H7 (cell line): Measurements from ENCODE around the gene DHX8. TPM values are rescaled to one million over a fixed set of nuclear protein-coding genes. Genes with fewer than 3 reads are reported as not detected.

Experiments used
- DNase-seq: peaks from one replicate; pipeline ENCODE4 v3.0.0; 2012
- H3K27me3 ChIP-seq: 2 replicates; pipeline ENCODE4 v1.6.0; 2011; ENCODE audit warnings: mild to moderate bottlenecking, low read length; ENCODE audit not compliant: control insufficient read depth, insufficient read depth
- H3K36me3 ChIP-seq: replicated peaks from 2 replicates; pipeline ENCODE4 v1.5.1; 2011; ENCODE audit warnings: low read length; ENCODE audit not compliant: control insufficient read depth, insufficient read depth
- H3K4me3 ChIP-seq: 2 replicates; pipeline ENCODE4 v1.5.1; 2011; ENCODE audit warnings: low read depth, mild to moderate bottlenecking, control low read depth, low read length, moderate library complexity; ENCODE audit not compliant: insufficient read depth
- total RNA-seq: library from RNA; depleted of rRNA; stranded (reverse); fragments of >200 nt; shearing (Covaris generic); gene quantifications from 2 replicates; pipeline ENCODE4 v1.2.3, GENCODE V29; 2014

Gene DHX8
- total RNA-seq, 1 experiment from 2014 or later = 42.6 TPM

DNA sequence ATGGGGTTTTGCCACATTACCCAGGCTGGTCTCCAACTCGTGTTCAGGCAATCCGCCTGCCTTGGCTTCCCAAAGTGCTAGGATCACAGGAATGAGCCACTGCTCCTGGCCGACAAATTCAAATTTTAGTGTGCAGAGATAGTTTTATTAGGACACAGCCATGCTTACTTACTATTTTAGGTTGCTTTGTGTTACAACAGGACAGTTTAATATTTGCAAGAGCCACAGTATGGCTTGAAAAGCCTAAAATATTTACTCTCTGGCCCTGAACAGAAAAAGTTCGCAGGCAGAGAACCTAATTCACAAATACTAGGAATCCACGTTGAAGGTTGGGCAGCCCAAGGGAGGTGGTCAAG lies 75.0 kb downstream of the DHX8 start:
- Histone ChIP-seq H3K36me3 (no peaks in the 10 kb centered on the region), H3K4me3 (no peak overlapping the region)
- no peak for DNase-seq

DNA sequence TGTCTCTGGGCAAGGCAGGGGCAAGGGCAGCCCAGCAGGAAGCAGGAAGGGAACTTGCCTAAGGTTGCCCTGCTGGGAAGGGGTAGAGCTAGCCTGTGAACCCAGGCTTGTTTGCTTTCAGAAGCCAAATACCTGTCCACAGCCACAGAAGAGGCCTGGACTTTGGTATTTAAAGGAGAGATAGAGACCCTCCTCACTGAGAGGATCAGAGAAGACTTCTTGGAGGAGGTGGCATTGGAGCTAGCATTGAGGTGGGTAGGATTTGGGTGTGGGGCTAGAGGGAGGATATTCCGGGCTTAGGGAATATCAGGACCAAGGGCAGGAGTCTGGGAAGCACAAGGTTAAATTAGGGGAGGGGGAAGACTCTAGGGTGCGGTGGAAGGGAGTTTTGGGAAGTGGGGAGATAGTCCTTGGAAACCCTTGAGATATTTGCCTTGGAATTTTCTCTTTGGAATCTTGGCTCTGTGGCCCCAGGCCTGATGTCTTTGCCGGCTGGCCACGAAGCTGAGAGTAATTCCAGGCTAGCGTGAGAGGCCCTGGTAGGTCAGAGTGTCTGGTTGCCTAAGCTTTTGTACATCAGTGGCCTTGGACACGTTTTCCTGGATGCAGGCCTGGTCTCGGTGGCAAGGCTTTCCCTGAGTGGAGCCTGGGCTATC lies 75.5 kb downstream of the DHX8 start:
- DNase-seq = no peak
- Histone ChIP-seq H3K4me3 (no peak overlapping the region), H3K36me3 (no peaks in the 10 kb centered on the region), H3K27me3 (peaks cover 1% of the 10 kb centered on the region; the same call in 1 of the 2 replicates)

More for the DNA sequence above, 75.0 kb downstream of the DHX8 start:
- H3K27me3 ChIP-seq = peaks cover 1% of the 10 kb centered on the region; the same call in 1 of the 2 replicates

DNA sequence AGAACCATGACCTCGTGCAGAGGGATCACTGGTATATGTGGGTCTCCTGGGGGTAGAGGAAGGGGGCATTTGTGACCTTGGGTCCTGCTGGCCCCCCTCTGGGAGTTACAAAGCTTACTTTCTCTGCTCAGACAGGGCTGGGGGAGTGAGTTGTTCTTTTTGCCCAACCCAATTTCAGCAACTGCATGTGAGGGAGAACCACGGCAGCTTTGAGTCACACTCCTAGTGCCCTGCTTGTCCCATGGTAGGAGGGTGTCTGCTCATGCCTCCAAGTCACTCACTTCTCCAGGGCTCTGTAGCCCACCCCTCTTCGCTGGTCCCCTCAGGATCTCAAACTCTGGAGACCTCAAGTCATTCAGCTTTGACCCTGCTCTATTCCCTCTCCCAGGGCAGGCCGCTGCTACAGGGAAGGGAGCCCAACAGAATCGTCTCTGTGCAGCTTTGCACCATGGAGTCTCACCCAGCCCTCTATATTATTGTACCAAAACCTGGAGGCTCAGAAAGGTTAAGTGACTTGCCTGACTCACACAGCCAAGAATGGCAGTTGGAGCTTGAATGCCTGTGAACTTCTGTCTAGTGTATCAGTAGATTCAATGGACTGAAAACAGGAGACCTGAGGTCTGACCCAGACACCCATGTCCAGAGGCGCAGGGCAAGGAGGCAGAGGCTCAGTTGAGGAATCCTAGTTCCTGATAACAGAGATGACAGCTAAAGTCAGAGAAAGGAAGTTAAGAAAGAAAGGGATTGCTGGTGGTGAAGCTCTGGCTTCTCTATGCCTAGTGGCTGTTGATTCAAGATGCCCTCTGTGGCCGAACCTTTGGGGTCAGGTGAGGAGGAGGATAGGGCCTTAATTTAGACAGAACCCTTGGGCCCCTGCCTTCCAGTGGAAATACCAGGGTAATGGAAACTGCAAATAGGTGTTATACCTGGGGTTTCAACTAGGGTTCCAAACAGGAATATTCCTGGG lies 77.0 kb downstream of the DHX8 start:
- DNase-seq = no peak
- H3K27me3 ChIP-seq = peaks cover 1% of the 10 kb centered on the region; the same call in 1 of the 2 replicates
- no peak overlapping the region for H3K4me3 ChIP-seq
- H3K36me3 ChIP-seq = no peaks in the 10 kb centered on the region

GRCh38 chr17:43562679-43563599 lies 79.2 kb downstream of the DHX8 start:
- DNase-seq = peak; percentile 65
- Histone ChIP-seq H3K4me3 (no peak overlapping the region; the same call in 1 of the 2 replicates), H3K36me3 (no peaks in the 10 kb centered on the region), H3K27me3 (peaks cover 1% of the 10 kb centered on the region; the same call in 1 of the 2 replicates)

GRCh38 chr17:43563600-43564594 lies 80.1 kb downstream of the DHX8 start:
- DNase-seq = no peak
- H3K27me3 ChIP-seq = peaks cover 1% of the 10 kb centered on the region; the same call in 1 of the 2 replicates
- H3K4me3 ChIP-seq = no peak overlapping the region
- H3K36me3 ChIP-seq = no peaks in the 10 kb centered on the region

DNA sequence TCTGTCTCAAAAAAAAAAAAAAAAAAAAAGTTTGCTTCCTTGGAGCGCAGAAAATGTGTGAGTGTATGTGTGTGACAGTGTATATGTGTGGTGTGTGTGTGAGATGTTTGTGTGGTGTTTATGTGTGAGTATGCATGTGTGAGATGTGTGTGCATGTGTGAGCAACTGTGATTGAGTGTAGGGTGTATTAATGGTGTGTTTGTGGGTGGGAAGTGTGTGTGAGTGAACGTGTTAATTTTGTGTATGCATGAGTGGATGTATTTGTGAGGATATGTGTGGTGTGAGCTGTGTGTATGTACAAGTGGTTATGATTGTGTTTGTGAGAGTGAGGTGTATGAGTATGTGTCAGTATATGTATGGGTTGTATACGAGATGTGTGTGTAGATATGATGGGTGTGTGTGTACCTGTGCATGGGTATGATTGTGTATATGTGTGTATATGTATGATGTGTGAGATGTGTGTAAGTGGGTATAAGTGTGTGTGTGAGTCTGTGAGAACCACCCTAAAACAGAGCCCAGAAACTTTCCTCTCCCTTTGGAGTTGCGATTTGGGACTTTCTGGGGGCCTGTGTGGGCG lies 84.8 kb downstream of the DHX8 start:
- no peak overlapping the region for H3K4me3 ChIP-seq
- no peaks in the 10 kb centered on the region for H3K27me3 ChIP-seq
- no peaks in the 10 kb centered on the region for H3K36me3 ChIP-seq
- no peak for DNase-seq

- Histone ChIP-seq H3K27me3 (no peaks in the 10 kb centered on the region), H3K4me3 (no peak overlapping the region), H3K36me3 (no peaks in the 10 kb centered on the region)
- DNase-seq = no peak
These were observed 86.7 kb downstream of the DHX8 start for GRCh38 chr17:43570518-43570928.

GRCh38 chr17:43572368-43572980 lies 88.7 kb downstream of the DHX8 start:
- Histone ChIP-seq H3K4me3 (no peak overlapping the region), H3K36me3 (no peaks in the 10 kb centered on the region), H3K27me3 (no peaks in the 10 kb centered on the region)
- DNase-seq = no peak

- no peak overlapping the region for H3K4me3 ChIP-seq
- H3K27me3 ChIP-seq = no peaks in the 10 kb centered on the region
- no peaks in the 10 kb centered on the region for H3K36me3 ChIP-seq
- no peak for DNase-seq
These were observed 90.0 kb downstream of the DHX8 start for GRCh38 chr17:43573579-43574321.

DNA sequence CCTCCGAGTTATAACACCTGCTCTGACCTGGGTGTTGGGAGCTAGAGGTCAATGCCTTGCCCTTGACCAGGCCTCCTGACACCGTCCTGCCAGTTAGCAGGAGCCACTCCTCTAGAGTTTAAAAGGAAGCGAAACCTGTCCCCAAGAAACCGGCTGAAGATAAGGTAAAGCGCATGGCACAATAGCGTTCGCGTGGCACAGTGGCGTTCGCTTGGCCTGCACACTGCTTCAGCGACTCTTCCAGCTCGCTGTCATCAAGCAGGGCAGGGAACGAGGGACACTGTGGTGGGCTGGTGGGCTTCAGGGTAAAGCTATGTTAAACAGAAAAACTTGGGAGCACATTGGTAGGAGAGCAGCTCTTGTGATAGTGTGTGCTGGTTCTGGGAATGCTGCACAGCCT lies 90.6 kb downstream of the DHX8 start:
- DNase-seq = no peak
- Histone ChIP-seq H3K36me3 (no peaks in the 10 kb centered on the region), H3K4me3 (no peak overlapping the region), H3K27me3 (no peaks in the 10 kb centered on the region)

- H3K4me3 ChIP-seq = no peak overlapping the region
- H3K27me3 ChIP-seq = no peaks in the 10 kb centered on the region
- no peak for DNase-seq
- H3K36me3 ChIP-seq = no peaks in the 10 kb centered on the region
These were observed 91.2 kb downstream of the DHX8 start for GRCh38 chr17:43574896-43575525.
